GM12891 (cell line): ENCODE results near the gene MAP3K20.

ENCODE experiments used
- PAX5 ChIP-seq: IDR thresholded peaks from 2 replicates; pipeline ENCODE4 v1.6.1; 2011; ENCODE audit warnings: low read length, moderate library complexity, mild to moderate bottlenecking; ENCODE audit not compliant: insufficient read depth, severe bottlenecking
- POLR2A ChIP-seq: IDR thresholded peaks from 2 replicates; pipeline ENCODE4 v1.6.1; 2011; ENCODE audit warnings: low read depth, low read length, control low read depth
- POLR2AphosphoS5 ChIP-seq: IDR thresholded peaks from 2 replicates; pipeline ENCODE4 v1.6.1; 2011; ENCODE audit warnings: low read depth, low read length, control low read depth
- SPI1 ChIP-seq: IDR thresholded peaks from 2 replicates; pipeline ENCODE4 v1.6.1; 2011; ENCODE audit warnings: low read depth, low read length, control low read depth
- TAF1 ChIP-seq: IDR thresholded peaks from 2 replicates; pipeline ENCODE4 v1.6.1; 2011; ENCODE audit warnings: low read depth, low read length, control low read depth

DNA sequence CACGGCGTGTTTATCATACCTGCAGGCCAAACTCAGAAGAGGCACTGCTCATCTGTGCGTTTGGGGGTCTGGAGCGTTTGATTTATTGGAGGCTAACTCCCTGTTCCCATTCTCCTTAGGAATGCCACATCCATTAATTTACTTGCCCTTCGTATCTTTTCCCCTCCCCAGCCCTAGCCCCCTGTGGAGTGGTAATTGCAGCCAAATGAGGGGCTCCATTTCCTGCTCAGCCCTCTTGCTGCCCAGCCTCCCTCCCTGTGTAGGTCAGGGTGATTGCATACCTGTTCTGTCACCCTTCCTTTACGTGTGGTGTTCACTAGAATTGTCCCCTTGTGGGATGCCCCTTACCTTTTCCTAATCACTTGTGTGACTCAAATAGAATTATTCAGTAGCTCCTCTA is 120.4 kb downstream of the MAP3K20 start:
- TF ChIP-seq POLR2AphosphoS5 (no peak), POLR2A (no peak), TAF1 (no peak), SPI1 (no peak), PAX5 (no peak)
